Gastrocnemius medialis (tissue), 4 donors: ENCODE results near the gene CCL2.

ENCODE experiments used
- POLR2A ChIP-seq, 2 donors: fragments of 450-650 bp; IDR thresholded peaks; one replicate each; pipeline ENCODE4 v1.6.1; 2017; ENCODE audit warnings: antibody characterized with exemption in 2 of 2, mild to moderate bottlenecking in 2 of 2, moderate library complexity in 2 of 2
- TF ChIP-seq, protein P1 (sequence below), 5 experiments: fragments of 450-650 bp in 3 of 5; fragments of 200-600 bp in 2 of 5; sonication (generic) in 2 of 5; IDR thresholded peaks in 4 of 5; conservative IDR thresholded peaks in 1 of 5; 1 replicate in 4 of 5; 2 replicates in 1 of 5; pipeline ENCODE4 v1.5.1; 2016 to 2019; ENCODE audit warnings: antibody characterized with exemption in 5 of 5, mild to moderate bottlenecking in 3 of 5, moderate library complexity in 3 of 5

DNA sequence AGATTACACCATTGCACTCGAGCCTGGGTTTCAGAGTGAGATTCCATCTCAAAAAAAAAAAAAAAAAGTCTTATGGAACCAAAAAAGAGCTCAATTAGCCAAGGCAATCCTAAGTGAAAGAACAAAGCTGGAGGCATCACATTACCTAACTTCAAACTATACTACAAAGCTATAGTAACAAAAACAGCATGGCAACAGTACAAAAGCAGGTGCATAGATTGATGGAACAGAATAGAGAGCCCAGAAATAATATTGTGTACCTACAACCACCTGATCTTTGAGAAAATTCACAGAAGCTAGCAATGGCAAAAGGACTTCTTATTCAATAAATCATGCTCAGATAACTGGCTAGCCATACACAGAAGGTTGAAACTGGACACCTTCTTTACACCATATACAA is 24.7 kb upstream of the CCL2 start:
- no peak for TF ChIP-seq POLR2A (IDR thresholded peaks at IDR 0.05)
- TF ChIP-seq, protein P1, sequence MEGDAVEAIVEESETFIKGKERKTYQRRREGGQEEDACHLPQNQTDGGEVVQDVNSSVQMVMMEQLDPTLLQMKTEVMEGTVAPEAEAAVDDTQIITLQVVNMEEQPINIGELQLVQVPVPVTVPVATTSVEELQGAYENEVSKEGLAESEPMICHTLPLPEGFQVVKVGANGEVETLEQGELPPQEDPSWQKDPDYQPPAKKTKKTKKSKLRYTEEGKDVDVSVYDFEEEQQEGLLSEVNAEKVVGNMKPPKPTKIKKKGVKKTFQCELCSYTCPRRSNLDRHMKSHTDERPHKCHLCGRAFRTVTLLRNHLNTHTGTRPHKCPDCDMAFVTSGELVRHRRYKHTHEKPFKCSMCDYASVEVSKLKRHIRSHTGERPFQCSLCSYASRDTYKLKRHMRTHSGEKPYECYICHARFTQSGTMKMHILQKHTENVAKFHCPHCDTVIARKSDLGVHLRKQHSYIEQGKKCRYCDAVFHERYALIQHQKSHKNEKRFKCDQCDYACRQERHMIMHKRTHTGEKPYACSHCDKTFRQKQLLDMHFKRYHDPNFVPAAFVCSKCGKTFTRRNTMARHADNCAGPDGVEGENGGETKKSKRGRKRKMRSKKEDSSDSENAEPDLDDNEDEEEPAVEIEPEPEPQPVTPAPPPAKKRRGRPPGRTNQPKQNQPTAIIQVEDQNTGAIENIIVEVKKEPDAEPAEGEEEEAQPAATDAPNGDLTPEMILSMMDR (IDR thresholded peaks at IDR 0.05 in 4 of 5, conservative IDR thresholded peaks at IDR 0.05 in 1 of 5): no peak
